Activated CD4-positive, alpha-beta T cell treated with anti-CD3 and anti-CD28 coated beads, Interleukin-2, Interleukin-4, amounts not matched to agents 100 ng/mL and 50 ng/mL, durations not matched to agents 16 hours and 8 hours (primary cell): Measurements from ENCODE around the gene KRTAP22-1.

Source experiments
- DNase-seq: peaks from one replicate; pipeline ENCODE4 v3.0.0-alpha.2; 2020; ENCODE audit warnings: low spot score

The KRTAP22-1 gene

DNA sequence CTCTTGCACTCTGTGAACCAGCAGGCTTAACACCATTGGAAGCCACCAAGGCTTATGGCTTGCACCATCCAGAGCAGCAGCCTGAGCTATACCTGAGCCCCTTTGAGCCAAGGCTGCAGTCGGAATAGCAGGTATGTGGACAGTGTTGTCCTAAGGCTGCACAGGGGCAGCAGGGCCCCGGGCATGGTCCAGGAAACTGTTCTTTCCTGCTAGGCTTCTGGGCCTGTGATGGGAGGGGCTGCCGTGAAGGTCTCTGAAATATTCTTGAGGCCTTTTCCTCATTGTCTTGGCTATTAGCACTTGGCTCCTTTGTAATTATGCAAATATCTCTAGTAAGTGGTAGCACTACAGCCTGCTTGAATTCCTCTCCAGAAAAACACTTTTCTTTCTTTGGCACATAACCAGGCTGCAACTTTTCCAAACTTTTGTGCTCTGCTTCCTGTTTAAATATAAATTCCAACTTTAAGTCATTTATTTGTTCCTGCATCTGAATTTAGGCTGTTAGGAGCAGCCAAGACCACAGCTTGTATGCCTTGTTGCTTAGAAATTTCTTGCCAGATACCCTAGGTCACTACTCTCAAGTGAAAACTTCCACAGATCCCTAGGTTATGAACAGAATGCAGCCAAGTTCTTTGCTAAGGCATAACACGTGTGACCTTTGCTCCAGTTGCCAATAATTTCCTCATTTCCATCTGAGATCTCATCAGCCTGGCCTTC is 24.7 kb downstream of the KRTAP22-1 start:
- DNase-seq, result no peak

DNA sequence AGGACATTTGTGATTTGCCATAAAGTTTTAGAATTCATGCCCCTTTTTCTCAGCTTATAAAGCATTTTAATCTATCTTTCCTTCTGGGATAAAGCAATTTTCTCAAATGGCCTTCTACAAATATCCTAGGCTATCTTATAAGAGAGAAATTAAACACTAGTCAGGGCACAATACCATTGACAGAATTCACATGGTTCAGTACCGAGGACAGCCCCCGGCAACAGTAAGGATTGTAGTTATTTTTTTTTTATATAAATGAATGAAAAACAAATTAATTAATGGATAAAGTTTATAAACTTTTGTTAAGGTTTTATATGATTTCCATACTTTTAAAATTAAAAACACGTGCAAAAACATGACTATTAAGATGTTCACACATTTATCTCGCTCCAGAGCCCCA is 27.2 kb downstream of the KRTAP22-1 start:
- no peak for DNase-seq

DNA sequence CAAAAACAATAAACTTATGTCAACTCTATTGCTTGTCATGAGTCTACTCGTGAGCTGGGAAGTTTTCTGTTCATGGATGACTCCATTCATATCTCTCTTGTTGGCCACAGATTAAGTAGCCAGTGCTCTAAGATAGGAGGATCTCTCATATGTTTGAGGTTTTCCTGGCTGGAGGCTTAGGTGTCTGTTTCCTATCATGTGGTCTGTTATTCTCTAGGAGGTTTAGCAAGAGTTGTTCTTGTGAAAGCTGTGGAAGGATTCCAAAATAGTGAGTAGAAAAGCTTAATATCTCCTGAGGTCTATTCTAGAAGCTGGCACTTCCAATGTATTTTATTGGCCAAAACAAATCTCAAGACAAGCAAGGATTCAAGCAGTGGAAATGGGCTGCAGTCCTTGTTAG is 28.3 kb downstream of the KRTAP22-1 start:
- DNase-seq, result no peak

DNA sequence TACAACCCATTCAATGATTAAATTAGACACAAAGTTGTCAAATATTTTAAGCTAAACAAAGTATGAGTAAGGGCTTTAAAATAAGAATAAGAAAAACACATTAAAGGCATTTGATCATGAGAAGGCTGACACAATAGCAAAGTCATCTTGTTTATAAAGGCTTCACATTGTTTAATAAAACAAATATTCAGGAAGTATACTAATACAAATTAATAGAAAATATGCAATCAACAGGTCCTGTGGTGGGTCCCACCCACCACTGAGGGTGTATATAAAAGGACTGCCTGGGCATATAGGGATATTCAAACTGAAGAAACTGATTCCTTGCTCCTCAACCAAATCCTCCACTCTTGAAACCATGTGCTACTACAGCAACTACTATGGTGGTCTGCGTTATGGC is 34.0 kb downstream of the KRTAP22-1 start, which contains the start of gene KRTAP20-2:
Gene KRTAP20-2, plus strand, starts transcription at position 301 of the 400 bp plus-strand sequence. Its CDS starts 58 bp downstream, at position 359.
- no peak for DNase-seq

DNA sequence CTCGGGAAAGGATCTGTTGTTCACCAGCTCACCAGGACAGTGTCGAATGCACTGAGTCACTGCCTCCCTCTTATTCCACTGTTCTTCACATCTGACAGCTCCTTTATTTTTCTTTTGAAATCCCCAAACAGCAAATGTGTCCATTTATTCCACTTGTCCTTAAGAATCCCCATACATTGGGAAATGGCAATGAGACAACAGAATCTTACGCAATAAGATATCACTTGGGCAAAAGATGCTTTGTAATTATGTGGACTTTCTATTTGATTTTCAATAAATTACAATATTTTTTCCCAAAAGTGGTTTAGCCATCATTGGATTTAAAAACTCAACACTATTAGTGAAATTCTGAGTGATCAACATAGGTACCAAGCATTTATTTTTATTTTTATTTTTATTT is 37.8 kb downstream of the KRTAP22-1 start:
- no peak for DNase-seq

DNA sequence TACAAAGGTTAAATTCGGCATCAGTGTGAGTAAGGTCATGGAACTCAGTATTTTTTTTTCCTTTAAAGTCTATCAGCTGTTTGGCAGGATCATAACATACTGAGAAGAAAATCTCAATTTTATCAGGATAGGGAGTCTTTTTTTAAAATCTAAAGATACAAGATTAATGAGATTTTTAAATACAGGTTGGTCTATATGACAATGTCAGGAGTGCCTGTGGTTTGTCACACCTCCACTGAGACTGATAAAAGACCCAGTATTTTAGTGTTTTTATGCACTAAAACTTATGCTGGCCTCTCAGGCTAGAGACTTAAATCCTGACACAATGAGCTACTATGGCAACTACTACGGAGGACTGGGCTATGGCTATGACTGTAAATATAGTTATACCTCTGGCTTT is 41.7 kb downstream of the KRTAP22-1 start, which contains the start of gene KRTAP20-3:
Gene KRTAP20-3, plus strand, starts transcription at position 301 of the 400 bp plus-strand sequence.
- DNase-seq, result no peak

DNA sequence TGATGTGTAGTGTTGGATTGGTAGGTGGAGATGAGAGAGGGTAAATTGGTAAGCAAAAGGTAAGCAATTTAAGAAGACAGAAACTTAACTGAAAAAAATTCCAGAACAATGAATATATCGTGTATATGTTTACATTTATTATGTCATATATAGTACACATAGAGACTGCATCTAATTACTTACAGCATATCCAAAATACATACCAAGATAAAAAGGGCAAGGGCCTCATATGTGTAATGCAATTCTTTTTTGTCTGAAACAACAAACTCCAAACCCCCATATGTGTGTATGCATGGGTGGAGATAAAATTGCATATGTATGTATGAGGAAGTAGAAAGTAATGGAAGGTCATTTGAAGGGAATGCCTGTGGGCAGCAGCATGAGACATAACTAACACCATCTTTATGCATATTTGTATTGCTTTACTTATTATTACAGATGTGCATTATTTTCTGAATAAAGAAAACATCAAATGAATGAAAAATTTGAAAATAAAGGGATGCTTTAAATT is 46.1 kb downstream of the KRTAP22-1 start:
- DNase-seq, result no peak
